ENCODE measurements around the gene PRKG1. TPM values are rescaled to one million over a fixed set of nuclear protein-coding genes. Genes with fewer than 3 reads are reported as not detected.
A peak's percentile ranks its signal among the peaks of the same experiment; 100 is the strongest.

Gene PRKG1
- total and polyA plus RNA-seq, 2 experiments from 2014 or later = 10.7 to 21.8 TPM

DNA sequence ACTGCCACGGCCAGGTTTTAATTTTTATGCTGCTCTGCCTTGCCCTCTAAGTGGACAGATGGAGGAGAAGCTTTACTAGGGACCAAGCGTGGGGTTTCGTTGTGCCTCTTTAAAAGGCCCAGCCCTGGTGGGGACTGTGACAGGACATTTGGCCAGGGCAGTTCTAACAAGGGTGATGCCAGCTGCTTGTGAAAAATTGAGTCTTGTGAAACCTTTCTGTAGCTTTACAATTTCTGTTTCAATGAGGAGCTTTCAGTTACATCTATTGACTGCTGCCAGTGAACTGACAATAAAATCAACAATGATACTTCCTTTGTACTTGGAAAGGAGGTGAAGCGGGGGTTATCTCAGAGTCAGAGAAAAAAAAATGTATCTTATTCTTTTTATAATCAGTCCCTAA is 858.2 kb downstream of the PRKG1 start:
- no peaks in the 10 kb centered on the region for H3K9me3 ChIP-seq (ENCODE audit: low read depth)
- peaks cover 4% of the 10 kb centered on the region; the same call in 1 of the 2 replicates for H3F3A ChIP-seq (ENCODE audit: insufficient read depth)
- in situ Hi-C loops (cut with MboI) = no loop called here
- H3K4me1 ChIP-seq (ENCODE audit: insufficient read depth) = peaks cover 13% of the 10 kb centered on the region
- no peaks in the 10 kb centered on the region for H4K20me1 ChIP-seq (ENCODE audit: insufficient read depth)
- TF ChIP-seq EZH2phosphoT487 (IDR thresholded peaks at IDR 0.05; ENCODE audit: insufficient read depth, low read depth) = no peak
- no peak for TF ChIP-seq EZH2 (IDR thresholded peaks at IDR 0.05; ENCODE audit: insufficient read depth, poor library complexity, severe bottlenecking)
- DNase-seq = no peak
- no peak overlapping the region for H3K27ac ChIP-seq
- H3K4me3 ChIP-seq = no peak overlapping the region
- no peaks in the 10 kb centered on the region for H3K79me2 ChIP-seq (ENCODE audit: insufficient read depth)
- H3K27me3 ChIP-seq (replicated peaks; ENCODE audit: insufficient read depth) = no peaks in the 10 kb centered on the region
- H3K9me2 ChIP-seq (ENCODE audit: insufficient read depth) = no peaks in the 10 kb centered on the region
- WGBS, 2 experiments (ENCODE audit: low coverage in 1 of 2, low lambda C conversion rate in 2 of 2, missing lambda C conversion rate in 2 of 2) = 75 to 86% methylated on average over 4 of the region's 4 CpGs
- no peak overlapping the region for H2AFZ ChIP-seq
- H3K4me2 ChIP-seq (ENCODE audit: unreplicated experiment) = no peak overlapping the region
- no peak overlapping the region for H3K9ac ChIP-seq
- H3K36me3 ChIP-seq (ENCODE audit: low read depth) = no peaks in the 10 kb centered on the region

DNA sequence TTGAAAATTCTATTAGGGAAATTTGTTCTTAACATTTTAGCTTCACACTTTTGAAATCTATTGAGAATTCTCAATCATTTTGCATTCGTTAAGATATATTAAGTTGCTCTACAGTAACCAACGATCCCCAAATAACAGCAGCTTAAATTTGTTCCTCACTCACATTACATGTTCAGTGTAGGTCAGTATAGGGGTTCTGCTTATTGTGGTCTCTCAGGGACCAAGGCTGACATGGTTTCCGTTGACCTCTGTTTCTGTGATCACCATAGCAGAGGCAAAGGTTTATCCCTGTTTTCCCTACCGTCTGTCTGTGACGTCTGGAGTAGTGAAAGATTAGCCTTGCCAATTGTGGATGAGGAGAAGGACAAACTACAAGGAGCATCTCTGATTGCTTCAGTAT is 860.1 kb downstream of the PRKG1 start:
- no peak for DNase-seq
- Histone ChIP-seq H3K27ac (no peak overlapping the region), H3K27me3 (replicated peaks; ENCODE audit: insufficient read depth) (no peaks in the 10 kb centered on the region), H3K4me3 (no peak overlapping the region), H3K9me3 (ENCODE audit: low read depth) (no peaks in the 10 kb centered on the region), H3K4me2 (ENCODE audit: unreplicated experiment) (no peak overlapping the region), H3K4me1 (ENCODE audit: insufficient read depth) (peaks cover 18% of the 10 kb centered on the region), H3K9ac (no peak overlapping the region), H3F3A (ENCODE audit: insufficient read depth) (peaks cover 4% of the 10 kb centered on the region; the same call in 1 of the 2 replicates), H2AFZ (no peak overlapping the region), H3K9me2 (ENCODE audit: insufficient read depth) (no peaks in the 10 kb centered on the region), H4K20me1 (ENCODE audit: insufficient read depth) (no peaks in the 10 kb centered on the region), H3K79me2 (ENCODE audit: insufficient read depth) (no peaks in the 10 kb centered on the region), H3K36me3 (ENCODE audit: low read depth) (no peaks in the 10 kb centered on the region)
- in situ Hi-C loops (cut with MboI) = no loop called here
- 63 to 78% methylated on average over 5 of the region's 5 CpGs for WGBS, 2 experiments (ENCODE audit: low coverage in 1 of 2, low lambda C conversion rate in 2 of 2, missing lambda C conversion rate in 2 of 2)
- no peak for TF ChIP-seq EZH2phosphoT487 (IDR thresholded peaks at IDR 0.05; ENCODE audit: insufficient read depth, low read depth)

DNA sequence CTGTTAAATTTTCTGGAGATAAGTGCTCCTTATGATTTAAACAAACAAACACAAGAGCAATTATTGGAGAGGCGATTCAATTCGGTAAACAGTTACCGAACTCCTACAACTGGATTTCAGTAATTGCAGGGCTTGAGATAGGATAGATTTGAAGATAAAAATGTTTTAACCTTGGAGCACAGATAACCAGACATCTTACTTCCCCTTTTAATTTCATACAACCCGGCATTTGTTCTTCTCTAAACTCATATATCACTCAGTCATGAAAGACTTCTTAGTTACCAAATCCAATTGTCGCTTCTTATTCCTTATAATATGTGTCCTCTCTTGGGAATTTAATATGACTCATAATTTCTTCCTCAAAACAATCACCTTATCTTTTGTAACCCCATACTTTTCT is 861.1 kb downstream of the PRKG1 start:
- H3K4me1 ChIP-seq (ENCODE audit: insufficient read depth) = peaks cover 18% of the 10 kb centered on the region
- in situ Hi-C loops (cut with MboI) = no loop called here
- DNase-seq = no peak
- H3K9me2 ChIP-seq (ENCODE audit: insufficient read depth) = no peaks in the 10 kb centered on the region
- no peak overlapping the region for H3K27ac ChIP-seq
- no peak overlapping the region for H2AFZ ChIP-seq
- WGBS, 2 experiments (ENCODE audit: low coverage in 1 of 2, low lambda C conversion rate in 2 of 2, missing lambda C conversion rate in 2 of 2) = 98% methylated on average over 5 of the region's 5 CpGs
- H3K9ac ChIP-seq = no peak overlapping the region
- H3K27me3 ChIP-seq (replicated peaks; ENCODE audit: insufficient read depth) = no peaks in the 10 kb centered on the region
- H3K4me2 ChIP-seq (ENCODE audit: unreplicated experiment) = no peak overlapping the region
- no peaks in the 10 kb centered on the region for H3K79me2 ChIP-seq (ENCODE audit: insufficient read depth)
- TF ChIP-seq EZH2phosphoT487 (IDR thresholded peaks at IDR 0.05; ENCODE audit: insufficient read depth, low read depth) = no peak
- no peak for TF ChIP-seq EZH2 (IDR thresholded peaks at IDR 0.05; ENCODE audit: insufficient read depth, poor library complexity, severe bottlenecking)
- no peak overlapping the region for H3K4me3 ChIP-seq
- no peaks in the 10 kb centered on the region for H3K36me3 ChIP-seq (ENCODE audit: low read depth)
- H4K20me1 ChIP-seq (ENCODE audit: insufficient read depth) = no peaks in the 10 kb centered on the region
- peaks cover 4% of the 10 kb centered on the region; the same call in 1 of the 2 replicates for H3F3A ChIP-seq (ENCODE audit: insufficient read depth)
- H3K9me3 ChIP-seq (ENCODE audit: low read depth) = no peaks in the 10 kb centered on the region

DNA sequence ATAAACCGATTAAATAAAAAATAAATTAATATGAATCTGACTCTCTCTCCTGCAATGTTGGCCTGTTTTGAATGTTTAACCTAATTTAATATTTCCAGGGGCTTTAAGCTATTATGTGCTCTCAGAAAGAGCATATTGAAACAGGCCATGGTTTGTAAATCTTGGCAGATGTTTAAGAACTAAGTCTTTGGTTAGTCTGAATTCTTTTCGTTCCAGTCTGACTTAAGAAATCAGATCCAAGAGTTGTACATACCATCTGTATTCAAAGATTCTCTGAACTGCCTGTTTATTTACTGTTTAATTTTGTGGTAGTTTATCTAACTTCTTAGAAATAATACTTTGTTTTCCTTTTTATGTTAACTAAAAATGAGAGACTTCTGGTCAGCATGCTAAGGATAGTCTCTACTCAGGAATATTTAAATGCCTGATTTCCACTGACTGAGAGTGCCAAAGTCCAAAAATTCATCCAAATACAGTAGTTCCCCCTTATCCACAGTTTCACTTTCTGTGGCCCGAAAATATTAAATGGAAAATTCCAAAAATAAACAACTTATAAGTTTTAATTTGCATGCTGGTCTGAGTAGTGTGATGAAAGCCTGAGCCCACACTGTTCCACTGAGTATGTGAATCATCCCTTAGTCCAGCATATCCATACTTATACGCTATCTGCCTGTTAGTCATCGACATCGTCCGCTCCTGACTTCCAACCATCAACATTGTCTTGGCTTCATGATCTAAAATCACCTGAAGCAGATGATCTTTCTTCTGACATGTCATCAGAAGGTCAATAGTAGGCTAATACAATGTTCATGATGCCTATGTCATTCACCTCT is 863.2 kb downstream of the PRKG1 start:
- H3K9ac ChIP-seq = peak overlapping the region; percentile 61
- no peaks in the 10 kb centered on the region for H3K79me2 ChIP-seq (ENCODE audit: insufficient read depth)
- no peak for TF ChIP-seq EZH2phosphoT487 (IDR thresholded peaks at IDR 0.05; ENCODE audit: insufficient read depth, low read depth)
- TF ChIP-seq EZH2 (IDR thresholded peaks at IDR 0.05; ENCODE audit: insufficient read depth, poor library complexity, severe bottlenecking) = no peak
- peak overlapping the region; percentile 68 for H3K4me2 ChIP-seq (ENCODE audit: unreplicated experiment)
- peaks cover 18% of the 10 kb centered on the region for H3K4me1 ChIP-seq (ENCODE audit: insufficient read depth)
- no peaks in the 10 kb centered on the region for H3K9me3 ChIP-seq (ENCODE audit: low read depth)
- peak overlapping the region; percentile 74 for H3K27ac ChIP-seq
- H3F3A ChIP-seq (ENCODE audit: insufficient read depth) = peaks cover 4% of the 10 kb centered on the region; the same call in 1 of the 2 replicates
- H2AFZ ChIP-seq = peak overlapping the region; percentile 13
- in situ Hi-C loops (cut with MboI) = no loop called here
- no peaks in the 10 kb centered on the region for H3K27me3 ChIP-seq (replicated peaks; ENCODE audit: insufficient read depth)
- peak; percentile 82 for DNase-seq
- peak overlapping the region; percentile 56 for H3K4me3 ChIP-seq
- no peaks in the 10 kb centered on the region for H4K20me1 ChIP-seq (ENCODE audit: insufficient read depth)
- WGBS, 2 experiments (ENCODE audit: low coverage in 1 of 2, low lambda C conversion rate in 2 of 2, missing lambda C conversion rate in 2 of 2) = 39% methylated on average over 7 of the region's 7 CpGs
- H3K9me2 ChIP-seq (ENCODE audit: insufficient read depth) = no peaks in the 10 kb centered on the region
- no peaks in the 10 kb centered on the region for H3K36me3 ChIP-seq (ENCODE audit: low read depth)

Measured in GM23248 (cell line).